IMR-90 (cell line): ENCODE results near the gene MICALL2. TPM values are rescaled to one million over a fixed set of nuclear protein-coding genes. Genes with fewer than 3 reads are reported as not detected.

Source experiments
- ATAC-seq: fragments of 200-7000 bp; cut with Tn5 transposase; 2 replicates; pipeline ENCODE4 v1.9.1; 2020; ENCODE audit warnings: low read depth, mild to moderate bottlenecking, moderate library complexity
- BruUV-seq: library from RNA; stranded (reverse); fragments of 400-500 nt; replicated peaks from 2 replicates; lab custom pipeline; 2021; lab: Mats Ljungman, UMichigan
- CTCF ChIA-PET: fragments of 300-600 bp; formaldehyde crosslinking; extraction: SDS; loops from one replicate; lab custom pipeline; 2021; ENCODE audit warnings: antibody characterized with exemption; lab: Yijun Ruan, JAX
- POLR2A ChIA-PET: fragments of 300-600 bp; sonication (Branson Sonifier 250); formaldehyde crosslinking; loops from one replicate; lab custom pipeline; 2022; ENCODE audit warnings: antibody characterized with exemption; ENCODE audit not compliant: unreplicated experiment; lab: Charles Lee
- DNase-seq: peaks from one replicate; pipeline ENCODE4 v3.0.0; 2013
- H2AFZ ChIP-seq: replicated peaks from 2 replicates; pipeline ENCODE3; 2013; ENCODE audit warnings: low read length, mild to moderate bottlenecking; ENCODE audit not compliant: poor library complexity
- H2AK5ac ChIP-seq: 2 replicates; pipeline ENCODE4 v1.6.1; 2013; ENCODE audit warnings: low read depth, low read length, inconsistent platforms
- H2AK9ac ChIP-seq: replicated peaks from 2 replicates; pipeline ENCODE3; 2013; ENCODE audit warnings: mild to moderate bottlenecking, low read depth, low read length, moderate library complexity; ENCODE audit not compliant: poor library complexity
- H2BK120ac ChIP-seq: 2 replicates; pipeline ENCODE4 v1.6.1; 2013; ENCODE audit warnings: low read depth, low read length, inconsistent platforms
- H2BK15ac ChIP-seq: 3 replicates; pipeline ENCODE4 v1.6.1; 2013; ENCODE audit warnings: low read depth, low read length, inconsistent platforms
- H2BK20ac ChIP-seq: 2 replicates; pipeline ENCODE4 v1.6.1; 2013; ENCODE audit warnings: low read depth, mild to moderate bottlenecking, inconsistent platforms, low read length, moderate library complexity
- H2BK5ac ChIP-seq: 2 replicates; pipeline ENCODE4 v1.6.1; 2013; ENCODE audit warnings: mild to moderate bottlenecking, low read depth, low read length, inconsistent platforms; ENCODE audit not compliant: poor library complexity, severe bottlenecking
- H3K14ac ChIP-seq: replicated peaks from 2 replicates; pipeline ENCODE4 v1.6.1; 2013; ENCODE audit warnings: low read depth, low read length, inconsistent platforms
- H3K18ac ChIP-seq: 2 replicates; pipeline ENCODE4 v1.6.1; 2013; ENCODE audit warnings: low read depth, low read length, control low read depth
- H3K23ac ChIP-seq: 2 replicates; pipeline ENCODE4 v1.6.1; 2013; ENCODE audit warnings: low read depth, low read length, inconsistent platforms
- H3K27ac ChIP-seq: 2 replicates; pipeline ENCODE4 v1.5.1; 2013; ENCODE audit warnings: mild to moderate bottlenecking, control low read depth, low read length; ENCODE audit not compliant: insufficient read depth
- H3K27me3 ChIP-seq: 2 replicates; pipeline ENCODE4 v1.6.1; 2013; ENCODE audit warnings: low read length; ENCODE audit not compliant: control insufficient read depth, insufficient read depth
- H3K36me3 ChIP-seq: 2 replicates; pipeline ENCODE4 v1.6.1; 2013; ENCODE audit warnings: low read length, mixed read lengths; ENCODE audit not compliant: control insufficient read depth, insufficient read depth
- H3K4ac ChIP-seq: 2 replicates; pipeline ENCODE4 v1.6.1; 2013; ENCODE audit warnings: low read depth, low read length, inconsistent platforms
- H3K4me1 ChIP-seq: 2 replicates; pipeline ENCODE4 v1.6.1; 2013; ENCODE audit warnings: low read length, mixed read lengths; ENCODE audit not compliant: control insufficient read depth, insufficient read depth
- H3K4me2 ChIP-seq: 2 replicates; pipeline ENCODE4 v1.6.1; 2013; ENCODE audit warnings: low read depth, mild to moderate bottlenecking, control low read depth, low read length, moderate library complexity
- H3K4me3 ChIP-seq: 2 replicates; pipeline ENCODE4 v1.5.1; 2013; ENCODE audit warnings: low read depth, mild to moderate bottlenecking, control low read depth, low read length, moderate library complexity; ENCODE audit not compliant: insufficient read depth
- H3K56ac ChIP-seq: 2 replicates; pipeline ENCODE4 v1.6.1; 2013; ENCODE audit warnings: low read length, inconsistent platforms; ENCODE audit not compliant: insufficient read depth; ENCODE audit errors: extremely low read depth
- H3K79me1 ChIP-seq, 2 experiments: 2 replicates each; pipeline ENCODE4 v1.6.1; 2013; ENCODE audit warnings: low read length in 2 of 2, inconsistent platforms in 1 of 2, low read depth in 1 of 2
- H3K9ac ChIP-seq: 2 replicates; pipeline ENCODE4 v1.6.1; 2013; ENCODE audit warnings: low read depth, low read length, control low read depth
- H3K9me1 ChIP-seq: 2 replicates; pipeline ENCODE4 v1.6.1; 2013; ENCODE audit warnings: low read length, inconsistent platforms; ENCODE audit not compliant: insufficient read depth
- H3K9me3 ChIP-seq: 2 replicates; pipeline ENCODE4 v1.6.1; 2013; ENCODE audit warnings: low read length; ENCODE audit not compliant: control insufficient read depth, insufficient read depth
- H4K20me1 ChIP-seq: 2 replicates; pipeline ENCODE4 v1.6.1; 2013; ENCODE audit warnings: low read length, inconsistent platforms; ENCODE audit not compliant: insufficient read depth
- H4K5ac ChIP-seq: 2 replicates; pipeline ENCODE4 v1.6.1; 2013; ENCODE audit warnings: mild to moderate bottlenecking, low read depth, low read length, control low read depth
- H4K8ac ChIP-seq, 2 experiments: 2 replicates each; pipeline ENCODE4 v1.6.1; 2013; ENCODE audit warnings: low read depth in 2 of 2, low read length in 2 of 2, control low read depth in 1 of 2, inconsistent platforms in 1 of 2
- H4K91ac ChIP-seq: 2 replicates; pipeline ENCODE4 v1.6.1; 2013; ENCODE audit warnings: low read depth, low read length, inconsistent platforms; ENCODE audit not compliant: insufficient read depth
- BHLHE40 ChIP-seq: fragments of 150-350 bp; IDR thresholded peaks from 2 replicates; pipeline ENCODE4 v1.6.1; 2016; ENCODE audit warnings: mild to moderate bottlenecking, low read depth, low read length
- CHD1 ChIP-seq: IDR thresholded peaks from 2 replicates; pipeline ENCODE4 v1.6.1; 2012; ENCODE audit warnings: low read depth, low read length, improper control_type of control experiment
- ELK1 ChIP-seq: fragments of 150-350 bp; IDR thresholded peaks from 2 replicates; pipeline ENCODE4 v1.6.1; 2016; ENCODE audit warnings: low read depth, mild to moderate bottlenecking, low read length, moderate library complexity, borderline replicate concordance
- FOS ChIP-seq: fragments of 150-350 bp; IDR thresholded peaks from 2 replicates; pipeline ENCODE4 v1.6.1; 2016; ENCODE audit warnings: low read depth, low read length
- MAZ ChIP-seq: IDR thresholded peaks from 2 replicates; pipeline ENCODE4 v1.6.1; 2012; ENCODE audit warnings: low read depth, mild to moderate bottlenecking, low read length, improper control_type of control experiment, moderate library complexity, borderline replicate concordance
- RAD21 ChIP-seq: IDR thresholded peaks from 2 replicates; pipeline ENCODE4 v1.6.1; 2012; ENCODE audit warnings: low read length, improper control_type of control experiment
- RFX5 ChIP-seq: IDR thresholded peaks from 2 replicates; pipeline ENCODE4 v1.8.0; 2012; ENCODE audit warnings: low read depth, mild to moderate bottlenecking, low read length, moderate library complexity
- SMC3 ChIP-seq: fragments of 150-350 bp; IDR thresholded peaks from 2 replicates; pipeline ENCODE4 v1.6.1; 2016; ENCODE audit warnings: low read depth, mild to moderate bottlenecking, antibody characterized with exemption, low read length, moderate library complexity
- WGBS, 2 experiments: methylation state at CpG; one replicate each; pipeline versions ENCODE4 v1.1.5 to v1.1.7; 2013; ENCODE audit warnings: missing lambda C conversion rate in 2 of 2; ENCODE audit not compliant: insufficient read length in 1 of 2; ENCODE audit errors: extremely low coverage in 2 of 2; 5-methylcytosine and 5-hydroxymethylcytosine counted together
- dilution Hi-C: fragments of 300-500 bp; cut with HindIII; formaldehyde crosslinking; loops from one replicate; pipeline ENCODE4 v1.14.3; 2018; ENCODE audit warnings: low sequenced_read_pairs; ENCODE audit not compliant: unreplicated experiment
- in situ Hi-C: fragments of 300-500 bp; cut with MboI; formaldehyde crosslinking; loops from 3 replicates; pipeline ENCODE4 v1.14.3; 2019; ENCODE audit warnings: low sequenced_read_pairs, inconsistent platforms, mixed read lengths
- intact Hi-C: fragments of 100-400 bp; cut with micrococcal nuclease; formaldehyde crosslinking; loops from 2 replicates; pipeline ENCODE4 v1.10.0; 2022
- polyA plus RNA-seq, 3 experiments: library from polyadenylated mRNA; depleted of rRNA; stranded (reverse); fragments of >200 nt; gene quantifications; 2 replicates each; pipeline ENCODE4 v1.2.3, GENCODE V29; 2012; ENCODE audit warnings: low replicate concordance in 1 of 3
- total RNA-seq: library from RNA; depleted of rRNA; stranded (reverse); fragments of >200 nt; gene quantifications from 2 replicates; pipeline ENCODE4 v1.2.3, GENCODE V29; 2012

Gene MICALL2
- total and polyA plus RNA-seq, 2 of the 4 experiments (the other 2 are of a cell fraction): 6.6 to 34.1 TPM

GRCh38 chr7:1434165-1434718, 25.0 kb downstream of the MICALL2 start:
- DNase-seq (no peak), ATAC-seq (no peak)
- Histone ChIP-seq H3K4ac (no peak overlapping the region), H3K4me2 (no peak overlapping the region), H3K9me3 (no peaks in the 10 kb centered on the region), H3K9ac (no peak overlapping the region), H2BK15ac (no peak overlapping the region), H2AFZ (no peak overlapping the region), H2BK20ac (no peak overlapping the region), H3K18ac (no peak overlapping the region), H2AK5ac (no peak overlapping the region), H4K5ac (no peak overlapping the region), H3K27me3 (no peaks in the 10 kb centered on the region), H3K23ac (no peak overlapping the region), H3K56ac (no peak overlapping the region), H4K91ac (no peak overlapping the region), H2AK9ac (no peak overlapping the region), H3K14ac (no peak overlapping the region), H3K4me3 (no peak overlapping the region), H3K27ac (no peak overlapping the region), H2BK120ac (no peak overlapping the region), H4K8ac (no peak overlapping the region), H3K36me3 (peaks cover 28% of the 10 kb centered on the region), H3K4me1 (no peaks in the 10 kb centered on the region), H3K9me1 (peaks cover 3% of the 10 kb centered on the region), H4K20me1 (peaks cover 14% of the 10 kb centered on the region), H2BK5ac (no peak overlapping the region), H3K79me1 (no peaks in the 10 kb centered on the region)
- no TSS peak for BruUV-seq
- 93% methylated on average over 19 of the region's 35 CpGs; no CpG with 5 or more reads in 1 of the 2 experiments for WGBS, 2 experiments
- ChIA-PET CTCF (no interaction called here), POLR2A (interaction anchor here (0.6 kb wide), 1 partner anchor 25 kb away, joined by 4 read pairs; no protein-coding TSS in a partner anchor)
- dilution Hi-C loops (no loop called here), in situ Hi-C loops (no loop called here), intact Hi-C loops (no loop called here)
- TF ChIP-seq FOS (no peak), MAZ (no peak), RAD21 (no peak), RFX5 (no peak), CHD1 (no peak), SMC3 (no peak), ELK1 (no peak), BHLHE40 (no peak)
